ENCODE measurements around the gene DAB2.

- TF ChIP-seq, protein P1, sequence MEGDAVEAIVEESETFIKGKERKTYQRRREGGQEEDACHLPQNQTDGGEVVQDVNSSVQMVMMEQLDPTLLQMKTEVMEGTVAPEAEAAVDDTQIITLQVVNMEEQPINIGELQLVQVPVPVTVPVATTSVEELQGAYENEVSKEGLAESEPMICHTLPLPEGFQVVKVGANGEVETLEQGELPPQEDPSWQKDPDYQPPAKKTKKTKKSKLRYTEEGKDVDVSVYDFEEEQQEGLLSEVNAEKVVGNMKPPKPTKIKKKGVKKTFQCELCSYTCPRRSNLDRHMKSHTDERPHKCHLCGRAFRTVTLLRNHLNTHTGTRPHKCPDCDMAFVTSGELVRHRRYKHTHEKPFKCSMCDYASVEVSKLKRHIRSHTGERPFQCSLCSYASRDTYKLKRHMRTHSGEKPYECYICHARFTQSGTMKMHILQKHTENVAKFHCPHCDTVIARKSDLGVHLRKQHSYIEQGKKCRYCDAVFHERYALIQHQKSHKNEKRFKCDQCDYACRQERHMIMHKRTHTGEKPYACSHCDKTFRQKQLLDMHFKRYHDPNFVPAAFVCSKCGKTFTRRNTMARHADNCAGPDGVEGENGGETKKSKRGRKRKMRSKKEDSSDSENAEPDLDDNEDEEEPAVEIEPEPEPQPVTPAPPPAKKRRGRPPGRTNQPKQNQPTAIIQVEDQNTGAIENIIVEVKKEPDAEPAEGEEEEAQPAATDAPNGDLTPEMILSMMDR (conservative IDR thresholded peaks at IDR 0.05 in 1 of 2, IDR thresholded peaks at IDR 0.05 in 1 of 2; ENCODE audit: low read depth in 1 of 2, low read length in 2 of 2) = no peak
- TF ChIP-seq EZH2 (IDR thresholded peaks at IDR 0.05; ENCODE audit: low read length, missing control alignments) = no peak
Measured at GRCh38 chr5:39427229-39427628, 2.4 kb upstream of the DAB2 start.

Data from fibroblast of lung (primary cell).